GM04503 (cell line): Measurements from ENCODE around the gene TBC1D9.

ENCODE experiments used
- DNase-seq: peaks from one replicate; pipeline ENCODE4 v3.0.0-alpha.2; 2012; ENCODE audit warnings: low read depth

The TBC1D9 gene

DNA sequence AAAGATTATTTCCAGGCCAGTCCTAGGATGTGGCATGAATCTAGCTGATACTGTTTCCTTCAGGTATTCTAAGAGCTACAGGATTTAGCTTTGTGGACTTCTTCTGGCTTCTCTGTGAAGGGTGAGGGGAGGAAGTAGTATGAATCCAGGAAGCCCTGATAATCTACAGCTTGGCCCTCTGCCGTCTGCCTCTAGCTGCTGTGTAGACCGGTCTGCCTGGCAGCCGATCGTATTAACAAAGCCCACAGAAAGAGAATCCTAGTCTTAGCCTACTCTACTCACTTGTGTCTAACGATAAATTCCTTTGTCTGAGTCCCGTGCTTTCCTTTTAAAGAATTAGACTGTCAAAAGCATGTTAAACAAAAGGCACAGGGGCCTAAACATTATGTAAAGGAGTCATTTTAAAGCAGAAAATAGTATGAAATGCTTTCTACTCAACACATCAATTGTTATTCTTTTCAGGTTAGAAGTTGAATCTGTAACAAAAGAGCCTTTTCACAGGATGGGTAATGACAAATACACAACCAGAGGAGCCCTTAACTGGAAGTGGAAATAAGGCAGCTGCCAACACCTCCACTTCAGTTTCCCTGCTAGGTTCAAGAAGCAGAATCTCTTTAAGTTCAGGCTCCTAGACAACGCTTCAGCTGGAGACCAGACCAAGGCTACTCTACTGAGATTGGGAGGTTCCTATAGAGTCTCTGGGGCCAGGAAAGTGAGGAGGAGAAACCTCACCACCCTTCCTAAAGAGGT, 138.5 kb downstream of the TBC1D9 start:
- DNase-seq, result no peak

DNA sequence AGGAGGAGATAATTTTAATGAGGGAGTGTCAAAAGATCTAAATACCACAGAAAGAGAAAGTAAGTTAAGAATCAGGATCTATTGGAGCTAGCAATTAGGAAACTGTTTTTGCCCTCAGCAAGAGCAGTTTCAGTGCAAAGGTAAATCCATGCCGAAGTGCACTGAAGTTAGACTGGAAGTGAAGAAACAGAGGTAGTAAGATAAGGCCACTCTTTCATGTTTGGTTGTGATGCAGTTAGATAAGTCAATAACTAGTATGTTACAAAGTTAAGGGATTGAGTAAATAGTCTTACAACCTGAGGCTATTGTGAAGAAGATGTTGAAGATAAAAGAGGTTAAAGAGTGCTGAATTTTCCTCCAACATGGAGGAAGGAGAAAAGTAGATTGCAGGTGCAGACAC, 140.7 kb downstream of the TBC1D9 start:
- no peak for DNase-seq

DNA sequence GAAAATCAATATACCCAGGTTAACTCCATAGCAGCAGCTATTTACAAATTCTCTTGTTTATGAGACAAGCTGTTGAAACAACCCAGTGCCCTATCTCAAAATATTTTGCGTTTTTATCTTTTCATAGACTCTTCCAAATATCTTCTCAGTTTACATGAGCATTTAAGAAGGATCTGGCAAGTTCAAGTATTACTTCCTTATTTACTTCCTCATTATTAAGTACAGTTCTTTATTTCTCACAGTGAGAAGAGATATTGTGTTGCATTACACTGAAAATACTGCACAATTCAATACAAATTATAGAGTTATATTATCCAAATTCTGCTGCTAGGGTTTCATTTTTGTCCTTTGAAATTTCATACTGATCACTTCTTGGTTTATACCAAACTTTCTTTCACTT, 143.8 kb downstream of the TBC1D9 start:
- DNase-seq, result no peak

DNA sequence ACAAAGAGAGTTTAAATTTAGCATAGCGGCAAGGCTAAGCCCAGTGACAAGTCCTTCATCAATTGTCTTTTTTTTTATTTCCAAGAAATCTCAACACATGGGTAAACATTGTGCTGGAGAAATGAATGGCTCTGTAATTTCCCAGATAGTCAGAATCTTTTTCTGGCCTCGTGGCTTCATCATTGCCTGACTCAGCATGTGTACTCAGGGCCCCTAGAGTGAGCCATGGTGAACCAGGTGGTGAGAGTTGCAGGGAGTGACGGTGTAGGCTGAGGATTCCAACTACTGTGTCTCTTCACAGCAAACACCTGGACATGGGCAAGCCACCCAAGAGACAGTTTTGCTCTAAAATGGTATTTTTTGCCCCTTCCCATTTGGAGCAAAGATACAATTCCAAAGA, 144.3 kb downstream of the TBC1D9 start:
- DNase-seq, result no peak

DNA sequence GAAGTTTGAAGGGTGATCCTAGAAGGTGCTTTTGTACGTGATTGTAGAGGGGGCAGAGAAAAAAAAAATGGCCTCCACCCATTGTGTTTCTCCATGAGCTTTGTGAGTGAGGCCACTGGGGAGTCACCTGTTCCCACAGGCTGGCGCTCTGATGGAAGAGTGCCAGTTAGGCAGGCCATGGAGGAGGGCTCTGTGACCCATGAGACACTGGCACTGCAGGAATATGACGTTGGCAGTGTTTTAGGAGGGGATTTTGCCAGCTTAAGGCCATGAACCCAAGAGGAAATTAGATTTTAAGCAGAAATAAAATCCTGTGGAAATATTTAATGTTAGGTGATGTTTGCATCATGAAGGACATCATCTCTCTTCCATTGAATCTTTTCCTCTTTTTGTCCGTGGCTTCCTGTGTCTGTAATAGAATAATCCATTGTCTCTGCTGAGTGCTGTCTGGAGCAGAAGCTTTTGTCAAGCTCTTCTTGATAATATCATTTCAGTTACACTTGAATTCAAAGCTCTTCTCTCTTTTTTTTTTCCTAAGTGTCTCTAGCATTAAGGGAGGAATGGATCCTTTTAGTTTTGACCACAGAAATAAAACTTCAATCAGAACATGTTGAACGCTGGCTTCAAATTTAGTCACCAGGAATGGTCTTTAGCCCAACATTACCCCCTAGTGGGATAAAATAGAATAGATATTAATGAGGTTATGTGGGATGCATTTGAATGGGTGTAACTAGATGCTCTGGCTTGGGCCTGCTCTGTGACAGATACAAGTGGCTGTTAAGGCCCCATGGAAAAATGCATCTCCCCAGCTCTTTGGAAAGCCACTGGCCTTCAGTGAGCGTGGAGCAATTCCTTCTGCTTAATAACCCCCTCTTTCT, 146.4 kb downstream of the TBC1D9 start:
- DNase-seq, result peak; percentile 15

DNA sequence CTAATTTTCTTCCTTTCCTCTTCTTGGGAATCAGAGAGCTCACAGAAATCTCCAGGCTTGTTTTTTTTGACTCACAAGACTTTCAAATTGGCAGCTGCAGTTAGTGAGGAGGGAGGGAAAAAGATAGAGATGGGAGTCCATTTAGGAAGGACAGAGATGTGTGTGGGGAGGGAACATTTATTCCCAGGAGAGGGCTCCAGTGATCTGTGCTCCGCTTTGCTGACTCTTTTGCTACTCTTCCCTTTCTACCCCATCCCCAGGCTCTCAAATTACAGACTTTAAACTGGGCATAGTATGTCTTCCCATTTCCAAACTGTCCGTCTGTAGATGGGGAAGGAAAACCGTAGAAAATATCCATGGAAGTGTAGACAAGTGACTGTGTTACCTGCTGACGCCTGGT, 148.3 kb downstream of the TBC1D9 start:
- DNase-seq, result no peak

DNA sequence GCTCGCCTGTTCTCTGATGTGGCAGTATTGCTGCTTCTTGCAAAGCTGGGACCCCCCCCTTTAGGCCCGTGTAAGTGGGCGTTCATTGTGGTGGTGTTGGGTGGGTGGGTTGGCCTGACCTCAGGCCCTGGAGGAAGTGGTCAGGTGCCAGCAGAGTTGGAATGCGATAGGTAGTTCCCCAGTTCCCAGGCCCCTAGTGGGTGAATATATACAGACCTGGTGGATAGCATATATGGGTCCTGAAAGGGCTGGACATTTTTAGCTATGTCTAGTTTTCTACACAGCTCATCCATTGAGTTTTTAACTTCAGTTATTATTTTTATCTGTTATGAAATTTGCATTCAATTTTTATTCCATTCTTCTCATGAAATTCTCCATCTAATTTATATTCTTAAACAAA, 151.6 kb downstream of the TBC1D9 start:
- DNase-seq, result no peak

DNA sequence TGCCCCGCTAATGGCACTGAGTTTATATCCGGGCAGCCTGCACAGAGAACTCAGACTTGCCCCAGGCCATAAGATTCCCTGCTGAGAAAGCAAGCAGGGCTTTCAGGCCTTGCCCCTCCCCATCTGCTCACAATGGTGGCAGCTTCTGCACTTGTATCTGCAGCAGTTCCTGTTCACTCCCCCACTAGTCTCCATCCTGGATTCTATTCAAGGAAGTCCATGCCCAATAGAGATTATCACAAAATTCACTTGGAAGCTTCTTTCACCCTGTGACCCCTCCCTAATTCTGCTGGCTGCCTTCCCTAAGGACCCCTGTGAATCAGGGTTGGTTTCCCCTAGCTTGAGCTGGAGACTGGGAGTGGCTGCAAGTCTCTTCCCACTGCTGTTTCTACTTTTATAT, 152.9 kb downstream of the TBC1D9 start:
- no peak for DNase-seq

DNA sequence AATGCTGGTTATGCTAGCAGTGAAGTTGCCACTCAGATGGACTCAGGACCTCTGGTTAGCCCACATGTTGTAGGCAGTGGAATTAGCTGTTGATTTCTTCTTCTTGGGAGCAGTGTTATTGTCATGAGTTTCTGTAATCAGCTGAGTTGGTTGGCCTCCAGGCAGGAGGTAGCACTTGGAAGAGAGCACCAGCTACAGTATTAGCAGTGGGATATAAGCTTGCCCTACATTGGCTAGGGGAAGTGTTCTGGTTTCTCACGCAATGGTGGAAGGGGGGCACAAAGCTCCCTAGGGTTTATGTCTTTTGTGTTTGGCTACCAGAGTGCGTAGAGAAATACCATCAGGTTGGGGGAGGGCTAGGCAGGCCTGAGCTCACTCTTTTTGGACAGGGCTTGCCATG, 153.5 kb downstream of the TBC1D9 start:
- DNase-seq, result no peak

DNA sequence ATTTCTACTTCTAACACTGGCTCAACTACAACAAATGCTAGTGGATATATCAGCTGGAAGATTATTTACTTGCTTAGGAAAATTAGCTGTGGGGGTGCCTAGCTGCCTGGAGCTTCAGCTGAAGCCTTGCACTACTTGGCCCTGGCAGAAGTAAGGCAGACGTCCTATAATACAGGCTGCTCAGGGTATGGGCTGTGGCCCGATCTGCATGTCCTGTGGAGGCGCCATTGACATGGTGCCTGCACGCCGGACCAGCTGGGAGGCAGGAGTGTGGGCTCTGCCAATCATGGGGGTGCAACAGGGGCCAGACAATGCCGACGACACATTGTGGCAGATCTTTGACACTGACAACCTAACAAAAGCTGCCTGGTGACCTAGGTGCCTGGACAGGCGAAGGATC, 155.8 kb downstream of the TBC1D9 start:
- no peak for DNase-seq

DNA sequence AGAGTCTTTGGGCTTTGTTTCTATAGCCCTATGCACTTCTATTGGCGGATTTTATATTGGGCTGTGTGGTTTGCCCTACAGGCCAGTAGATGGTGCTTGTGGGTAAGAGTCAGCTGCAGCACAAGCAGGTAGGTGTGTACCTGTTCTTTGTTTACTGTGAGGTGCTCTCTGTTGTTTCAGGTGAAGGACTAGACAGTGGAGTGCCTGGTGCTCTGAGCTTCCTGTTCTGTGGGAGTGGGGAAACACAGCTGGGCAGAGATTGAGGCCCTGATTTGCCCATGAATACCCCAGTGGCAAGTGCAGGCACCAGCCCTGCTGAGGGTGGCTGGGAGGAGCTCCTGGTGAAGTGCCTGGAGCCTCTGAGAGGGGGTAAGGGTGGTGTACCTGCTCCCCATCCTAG, 161.1 kb downstream of the TBC1D9 start:
- no peak for DNase-seq

DNA sequence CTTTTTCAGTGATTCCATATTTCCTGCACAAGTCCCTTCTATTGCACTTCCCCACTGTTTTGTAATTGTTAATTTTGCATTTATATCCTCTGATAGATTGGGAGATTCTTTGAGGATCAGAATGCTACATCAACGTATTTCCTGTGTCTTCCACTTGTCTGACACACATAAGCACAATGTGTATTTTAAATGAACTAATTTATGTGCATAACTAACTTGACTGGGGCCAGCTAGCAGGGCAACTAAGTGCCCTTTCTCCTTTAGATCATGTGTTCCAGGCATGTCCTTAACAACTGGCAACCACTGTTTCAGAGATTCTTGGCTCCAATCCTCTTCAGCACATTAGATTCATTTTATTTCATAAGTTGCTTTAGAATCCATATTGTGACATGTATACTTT, 171.7 kb downstream of the TBC1D9 start:
- DNase-seq, result no peak

DNA sequence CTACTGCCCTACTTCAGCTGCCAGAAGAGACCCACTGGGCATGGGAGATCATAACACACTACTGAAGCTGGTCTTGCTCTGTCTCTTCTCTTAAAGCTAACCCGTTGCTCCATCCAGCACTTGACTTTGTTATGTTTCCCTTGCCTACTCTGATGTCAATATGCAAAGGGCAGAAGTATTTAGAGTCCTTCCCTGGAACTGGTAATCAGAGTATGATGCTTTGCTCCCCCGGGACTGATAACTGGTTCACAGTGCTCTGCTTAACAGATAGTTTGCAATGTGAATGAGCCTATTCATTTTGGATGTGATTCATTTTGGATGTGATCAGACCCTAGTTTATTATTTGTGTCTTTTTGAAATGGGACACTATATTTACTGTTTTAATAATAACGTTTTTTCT, 175.1 kb downstream of the TBC1D9 start:
- no peak for DNase-seq

DNA sequence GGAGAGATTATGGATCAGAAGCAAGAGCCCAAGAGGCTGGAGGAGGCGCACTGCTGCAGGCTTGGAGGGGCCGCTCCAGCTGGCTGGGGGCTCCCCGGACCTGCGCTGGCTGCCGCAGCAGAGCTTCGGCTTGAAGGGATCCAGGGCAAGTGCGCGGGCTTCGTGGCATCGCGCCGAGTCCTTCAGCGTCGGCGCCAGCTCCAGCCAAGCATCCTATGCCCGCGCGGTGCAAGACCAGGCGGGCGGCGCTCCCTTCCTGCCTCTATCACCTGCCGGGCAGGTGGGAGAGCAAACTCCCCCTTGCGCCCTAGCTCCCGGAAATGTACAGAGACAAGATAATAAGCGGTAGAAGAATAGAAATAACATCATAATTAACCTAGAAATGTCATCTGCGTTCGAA, 176.9 kb downstream of the TBC1D9 start:
- DNase-seq, result no peak

DNA sequence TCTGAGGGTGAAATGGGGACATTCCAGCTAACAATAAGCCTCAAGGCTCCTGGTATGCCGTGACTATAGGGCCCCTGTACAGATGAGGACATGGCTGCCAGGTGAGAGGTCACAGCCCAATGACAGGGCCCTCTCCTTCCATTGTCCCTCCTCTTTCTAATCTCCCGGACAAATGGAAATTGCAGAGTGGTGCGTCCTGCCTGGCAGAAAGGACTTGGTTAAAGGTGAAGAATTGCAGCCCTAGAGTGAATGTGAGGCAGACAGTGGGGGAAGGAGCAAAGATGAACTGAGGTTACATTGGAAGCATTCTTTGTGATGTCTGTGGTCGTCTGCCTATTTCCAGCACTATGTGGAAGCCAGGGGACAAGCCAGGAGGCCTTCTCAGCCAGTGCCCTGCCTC, 180.7 kb downstream of the TBC1D9 start:
- no peak for DNase-seq

DNA sequence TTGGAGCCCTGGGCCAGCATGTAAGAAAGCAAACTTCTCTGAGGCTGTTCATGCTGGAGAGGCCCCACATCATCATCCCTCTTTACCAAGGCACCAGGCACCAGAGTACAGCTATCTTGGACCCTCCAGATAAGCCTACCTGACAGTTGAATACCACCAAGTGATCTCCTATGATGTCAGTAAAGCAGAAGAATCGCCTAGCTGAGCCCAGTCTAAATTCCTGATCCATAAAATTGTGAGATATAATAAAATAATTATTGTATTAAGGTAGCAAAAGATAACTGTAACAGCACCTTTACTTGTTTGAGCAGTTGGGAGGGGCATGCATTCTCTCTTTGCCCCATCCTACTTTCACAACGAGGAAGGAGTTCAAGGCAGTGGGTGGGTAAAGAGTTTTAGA, 184.6 kb downstream of the TBC1D9 start:
- no peak for DNase-seq
